H9 (cell line): ENCODE measurements around the gene RHOB. TPM values are rescaled to one million over a fixed set of nuclear protein-coding genes. Genes with fewer than 3 reads are reported as not detected.

Source experiments
- DNase-seq: peaks from one replicate; pipeline ENCODE4 v3.0.0-alpha.2; 2017
- H2AFZ ChIP-seq: one replicate; pipeline ENCODE4 v1.6.1; 2013; ENCODE audit warnings: mild to moderate bottlenecking, low read length, control low read depth, moderate library complexity
- H2AK5ac ChIP-seq: 2 replicates; pipeline ENCODE4 v1.6.1; 2013; ENCODE audit warnings: low read length, control low read depth, mixed read lengths; ENCODE audit not compliant: insufficient read length
- H2BK120ac ChIP-seq: one replicate; pipeline ENCODE4 v1.6.1; 2013; ENCODE audit warnings: low read depth, mild to moderate bottlenecking, low read length, control low read depth, inconsistent platforms; ENCODE audit not compliant: poor library complexity, severe bottlenecking
- H2BK12ac ChIP-seq: 2 replicates; pipeline ENCODE4 v1.6.1; 2013; ENCODE audit warnings: low read length, control low read depth, mixed read lengths, low read depth; ENCODE audit not compliant: insufficient read length
- H2BK15ac ChIP-seq: 2 replicates; pipeline ENCODE4 v1.6.1; 2013; ENCODE audit warnings: low read depth, low read length, control low read depth
- H2BK20ac ChIP-seq: one replicate; pipeline ENCODE4 v1.6.1; 2013; ENCODE audit warnings: low read depth, mild to moderate bottlenecking, low read length, control low read depth, inconsistent platforms; ENCODE audit not compliant: poor library complexity, severe bottlenecking
- H2BK5ac ChIP-seq: 2 replicates; pipeline ENCODE4 v1.6.1; 2013; ENCODE audit warnings: low read length, control low read depth, mixed read lengths; ENCODE audit not compliant: insufficient read length
- H3K14ac ChIP-seq: 2 replicates; pipeline ENCODE4 v1.6.1; 2013; ENCODE audit warnings: low read length, control low read depth; ENCODE audit not compliant: insufficient read depth
- H3K18ac ChIP-seq: 2 replicates; pipeline ENCODE4 v1.6.1; 2013; ENCODE audit warnings: low read depth, mild to moderate bottlenecking, mixed read lengths, low read length, control low read depth; ENCODE audit not compliant: insufficient read length
- H3K23ac ChIP-seq: 2 replicates; pipeline ENCODE4 v1.6.1; 2013; ENCODE audit warnings: low read length, control low read depth, mixed read lengths, low read depth; ENCODE audit not compliant: insufficient read length
- H3K23me2 ChIP-seq: 2 replicates; pipeline ENCODE4 v1.6.1; 2013; ENCODE audit warnings: low read depth, mild to moderate bottlenecking, mixed read lengths, low read length, control low read depth; ENCODE audit not compliant: insufficient read length, poor library complexity, severe bottlenecking
- H3K27ac ChIP-seq: 2 replicates; pipeline ENCODE4 v1.5.1; 2013; ENCODE audit warnings: low read length, control low read depth, mixed read lengths, low read depth; ENCODE audit not compliant: insufficient read length
- H3K27me3 ChIP-seq: 2 replicates; pipeline ENCODE4 v1.6.1; 2013; ENCODE audit warnings: low read length, control low read depth, inconsistent platforms; ENCODE audit not compliant: insufficient read depth
- H3K4ac ChIP-seq: 2 replicates; pipeline ENCODE4 v1.6.1; 2013; ENCODE audit warnings: low read depth, mild to moderate bottlenecking, control low read depth, inconsistent platforms, low read length, moderate library complexity
- H3K4me1 ChIP-seq: 2 replicates; pipeline ENCODE4 v1.6.1; 2013; ENCODE audit warnings: low read length, control low read depth, inconsistent platforms; ENCODE audit not compliant: insufficient read depth
- H3K4me2 ChIP-seq: 2 replicates; pipeline ENCODE4 v1.6.1; 2013; ENCODE audit warnings: low read length, control low read depth, mixed read lengths; ENCODE audit not compliant: insufficient read length, insufficient read depth
- H3K56ac ChIP-seq: 2 replicates; pipeline ENCODE4 v1.6.1; 2013; ENCODE audit warnings: low read depth, mild to moderate bottlenecking, mixed read lengths, low read length, control low read depth; ENCODE audit not compliant: insufficient read length
- H3K79me1 ChIP-seq: 2 replicates; pipeline ENCODE4 v1.6.1; 2013; ENCODE audit warnings: low read depth, mild to moderate bottlenecking, moderate library complexity, low read length, control low read depth, inconsistent platforms; ENCODE audit not compliant: insufficient read depth, poor library complexity, severe bottlenecking
- H3K79me2 ChIP-seq: 2 replicates; pipeline ENCODE4 v1.6.1; 2013; ENCODE audit warnings: low read length, control low read depth, inconsistent platforms; ENCODE audit not compliant: insufficient read depth
- H3K9ac ChIP-seq: 2 replicates; pipeline ENCODE4 v1.6.1; 2013; ENCODE audit warnings: low read length, control low read depth, mixed read lengths; ENCODE audit not compliant: insufficient read length; ENCODE audit errors: extremely low read depth
- H3K9me3 ChIP-seq: one replicate; pipeline ENCODE4 v1.6.1; 2013; ENCODE audit warnings: low read depth, low read length, inconsistent platforms; ENCODE audit not compliant: control insufficient read depth
- H3T11ph ChIP-seq: one replicate; pipeline ENCODE4 v1.6.1; 2013; ENCODE audit warnings: mild to moderate bottlenecking, low read length, control low read depth, inconsistent platforms
- H4K20me1 ChIP-seq: one replicate; pipeline ENCODE4 v1.6.1; 2013; ENCODE audit not compliant: control insufficient read depth, insufficient read length, insufficient read depth
- H4K5ac ChIP-seq: 2 replicates; pipeline ENCODE4 v1.6.1; 2013; ENCODE audit warnings: low read depth, mild to moderate bottlenecking, mixed read lengths, low read length, control low read depth; ENCODE audit not compliant: insufficient read length
- H4K8ac ChIP-seq: replicated peaks from 2 replicates; pipeline ENCODE4 v1.6.1; 2013; ENCODE audit warnings: low read length, control low read depth, mixed read lengths, low read depth; ENCODE audit not compliant: insufficient read length
- H4K91ac ChIP-seq: 2 replicates; pipeline ENCODE4 v1.6.1; 2013; ENCODE audit warnings: low read depth, mild to moderate bottlenecking, moderate library complexity, mixed read lengths, low read length, control low read depth; ENCODE audit not compliant: insufficient read length
- H3K27ac Mint-ChIP-seq, 3 experiments: 2 replicates in 2 of 3; 3 replicates in 1 of 3; pipeline ENCODE4 v1.8.0; 2020 to 2021; ENCODE audit warnings: mixed read lengths in 3 of 3, mild to moderate bottlenecking in 1 of 3, moderate library complexity in 1 of 3
- H3K27me3 Mint-ChIP-seq: 2 replicates; pipeline ENCODE4 v1.8.0; 2021; ENCODE audit warnings: low read depth, mild to moderate bottlenecking, moderate library complexity, mixed read lengths
- H3K36me3 Mint-ChIP-seq, 3 experiments: 2 replicates in 2 of 3; 3 replicates in 1 of 3; pipeline ENCODE4 v1.8.0; 2020 to 2021; ENCODE audit warnings: low read depth in 3 of 3, mixed read lengths in 3 of 3; ENCODE audit not compliant: insufficient read depth in 1 of 3
- H3K4me1 Mint-ChIP-seq, 2 experiments: 2 replicates each; pipeline ENCODE4 v1.8.0; 2020; ENCODE audit warnings: mixed read lengths in 2 of 2
- H3K4me3 Mint-ChIP-seq, 2 experiments: 2 replicates in 1 of 2; 3 replicates in 1 of 2; pipeline ENCODE4 v1.8.0; 2020 to 2021; ENCODE audit warnings: mild to moderate bottlenecking in 2 of 2, mixed read lengths in 2 of 2, moderate library complexity in 1 of 2
- H3K9me3 Mint-ChIP-seq, 2 experiments: 2 replicates in 1 of 2; 3 replicates in 1 of 2; pipeline ENCODE4 v1.8.0; 2020; ENCODE audit warnings: mild to moderate bottlenecking in 2 of 2, mixed read lengths in 2 of 2, moderate library complexity in 1 of 2
- WGBS: extraction: QIAGEN DNeasy Blood & Tissue Kit; methylation state at CpG from one replicate; pipeline ENCODE4 v1.1.7; 2013; ENCODE audit warnings: missing lambda C conversion rate, low lambda C conversion rate, mixed read lengths; ENCODE audit not compliant: insufficient read length; ENCODE audit errors: extremely low coverage; 5-methylcytosine and 5-hydroxymethylcytosine counted together
- total RNA-seq: library from RNA; stranded (reverse); gene quantifications from 2 replicates; pipeline ENCODE4 v1.2.1, GENCODE V29; 2021
- TF ChIP-seq, protein P1 (sequence below): fragments of 200-600 bp; sonication (generic); conservative IDR thresholded peaks from 3 replicates; pipeline ENCODE4 v1.8.0; 2021; ENCODE audit warnings: antibody characterized with exemption, mild to moderate bottlenecking

RHOB gene
- total RNA-seq, 1 experiment from 2014 or later = 10.3 TPM

DNA sequence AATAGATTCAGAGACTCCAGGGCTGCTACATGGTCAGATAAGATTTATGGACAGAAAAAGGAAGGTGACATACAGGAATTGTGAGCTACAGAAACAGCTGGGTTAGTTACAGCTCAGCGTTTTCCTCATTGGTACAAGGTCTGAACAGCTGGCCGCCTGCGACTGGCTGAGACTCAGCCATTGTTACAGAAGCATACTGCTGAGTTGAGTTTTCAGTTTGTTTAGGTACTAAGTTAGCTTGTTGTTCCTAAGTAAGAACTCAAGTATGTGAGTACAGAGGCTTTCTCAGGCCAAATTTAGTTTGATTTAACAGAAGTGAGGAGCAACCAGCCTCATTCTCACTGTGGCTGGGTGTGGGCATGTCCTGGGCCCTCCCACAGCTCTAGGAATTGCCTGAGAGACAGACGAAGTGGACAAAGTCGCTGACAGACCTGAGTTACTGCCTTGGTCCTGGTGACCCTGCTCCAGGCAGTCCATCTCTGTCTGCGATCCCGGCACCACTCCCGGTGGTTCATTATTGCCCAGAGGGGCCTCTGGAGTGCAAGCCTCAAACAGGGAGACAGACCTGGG, 27.8 kb upstream of the RHOB start:
- H2BK20ac ChIP-seq = no peak overlapping the region
- H3K79me1 ChIP-seq = no peaks in the 10 kb centered on the region
- H4K8ac ChIP-seq = no peak overlapping the region
- Mint-ChIP-seq H3K4me1 (peaks cover 11 to 26% of the 10 kb centered on the region in 2 experiments; a peak in 3 of 4 replicates), H3K36me3 (no peaks in the 10 kb centered on the region; a peak in 1 of 7 replicates), H3K27ac (no peak overlapping the region), H3K9me3 (no peaks in the 10 kb centered on the region; a peak in 1 of 5 replicates), H3K4me3 (no peak overlapping the region), H3K27me3 (peaks cover 5% of the 10 kb centered on the region)
- H3K23ac ChIP-seq = no peak overlapping the region
- H3K27me3 ChIP-seq = no peaks in the 10 kb centered on the region
- no peak overlapping the region for H2AFZ ChIP-seq
- no peak overlapping the region for H2AK5ac ChIP-seq
- H2BK5ac ChIP-seq = no peak overlapping the region
- H3K14ac ChIP-seq = no peak overlapping the region
- no peak overlapping the region for H3T11ph ChIP-seq
- H3K27ac ChIP-seq = no peak overlapping the region
- no peak for DNase-seq
- no peaks in the 10 kb centered on the region for H3K9me3 ChIP-seq
- no peak overlapping the region for H3K18ac ChIP-seq
- H3K4ac ChIP-seq = no peak overlapping the region
- H3K4me1 ChIP-seq = no peaks in the 10 kb centered on the region
- H2BK15ac ChIP-seq = no peak overlapping the region
- no peak overlapping the region for H3K56ac ChIP-seq
- no peak overlapping the region for H4K5ac ChIP-seq
- no peaks in the 10 kb centered on the region for H3K23me2 ChIP-seq
- no peak overlapping the region for H3K9ac ChIP-seq
- H3K79me2 ChIP-seq = no peaks in the 10 kb centered on the region
- TF ChIP-seq, protein P1, sequence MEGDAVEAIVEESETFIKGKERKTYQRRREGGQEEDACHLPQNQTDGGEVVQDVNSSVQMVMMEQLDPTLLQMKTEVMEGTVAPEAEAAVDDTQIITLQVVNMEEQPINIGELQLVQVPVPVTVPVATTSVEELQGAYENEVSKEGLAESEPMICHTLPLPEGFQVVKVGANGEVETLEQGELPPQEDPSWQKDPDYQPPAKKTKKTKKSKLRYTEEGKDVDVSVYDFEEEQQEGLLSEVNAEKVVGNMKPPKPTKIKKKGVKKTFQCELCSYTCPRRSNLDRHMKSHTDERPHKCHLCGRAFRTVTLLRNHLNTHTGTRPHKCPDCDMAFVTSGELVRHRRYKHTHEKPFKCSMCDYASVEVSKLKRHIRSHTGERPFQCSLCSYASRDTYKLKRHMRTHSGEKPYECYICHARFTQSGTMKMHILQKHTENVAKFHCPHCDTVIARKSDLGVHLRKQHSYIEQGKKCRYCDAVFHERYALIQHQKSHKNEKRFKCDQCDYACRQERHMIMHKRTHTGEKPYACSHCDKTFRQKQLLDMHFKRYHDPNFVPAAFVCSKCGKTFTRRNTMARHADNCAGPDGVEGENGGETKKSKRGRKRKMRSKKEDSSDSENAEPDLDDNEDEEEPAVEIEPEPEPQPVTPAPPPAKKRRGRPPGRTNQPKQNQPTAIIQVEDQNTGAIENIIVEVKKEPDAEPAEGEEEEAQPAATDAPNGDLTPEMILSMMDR = no peak
- no peak overlapping the region for H4K91ac ChIP-seq
- no CpG with 5 or more reads among the region's 8 CpGs for WGBS
- no peak overlapping the region for H2BK12ac ChIP-seq
- H4K20me1 ChIP-seq = no peaks in the 10 kb centered on the region
- H3K4me2 ChIP-seq = no peak overlapping the region
- H2BK120ac ChIP-seq = no peak overlapping the region
